NCI-H748 (cell line): Measurements from ENCODE around the gene SERPINB8.

Experiments used
- DNase-seq: peaks from one replicate; lab custom pipeline; 2025; ENCODE audit not compliant: unreplicated experiment; lab: John Stamatoyannopoulos, UW

Gene SERPINB8

GRCh38 chr18:63963615-63964256 is 6.1 kb upstream of the SERPINB8 start:
- peak; percentile 77 for DNase-seq

GRCh38 chr18:63964908-63965307 is 5.0 kb upstream of the SERPINB8 start:
- DNase-seq, result no peak

- DNase-seq, result no peak
Observed at GRCh38 chr18:63965716-63966330, 4.1 kb upstream of the SERPINB8 start.

- peak; percentile 86 for DNase-seq
Observed at GRCh38 chr18:63970809-63971205, 926 bp downstream of the SERPINB8 start.

- DNase-seq, result peak; percentile 56
Observed at GRCh38 chr18:63971320-63972001, 1.6 kb downstream of the SERPINB8 start.

- DNase-seq, result no peak
Observed at GRCh38 chr18:63972002-63972376, 2.1 kb downstream of the SERPINB8 start.

GRCh38 chr18:63974991-63975390 is 5.1 kb downstream of the SERPINB8 start:
- peak; percentile 33 for DNase-seq

GRCh38 chr18:63975628-63976027 is 5.7 kb downstream of the SERPINB8 start:
- DNase-seq, result no peak

- no peak for DNase-seq
Observed at GRCh38 chr18:63977040-63977439, 7.2 kb downstream of the SERPINB8 start.

GRCh38 chr18:63979409-63979920 is 9.6 kb downstream of the SERPINB8 start:
- DNase-seq, result peak; percentile 70

GRCh38 chr18:63980027-63980426 is 10.1 kb downstream of the SERPINB8 start:
- no peak for DNase-seq

GRCh38 chr18:63980896-63981460 is 11.1 kb downstream of the SERPINB8 start:
- DNase-seq, result no peak

GRCh38 chr18:63981719-63982118 is 11.8 kb downstream of the SERPINB8 start:
- DNase-seq, result no peak

- no peak for DNase-seq
Observed at GRCh38 chr18:63982361-63982760, 12.5 kb downstream of the SERPINB8 start.

GRCh38 chr18:63986885-63987284 is 17.0 kb downstream of the SERPINB8 start:
- DNase-seq, result no peak

GRCh38 chr18:63987743-63988142 is 17.9 kb downstream of the SERPINB8 start:
- no peak for DNase-seq

GRCh38 chr18:63992751-63993150 is 22.9 kb downstream of the SERPINB8 start:
- DNase-seq, result no peak

GRCh38 chr18:63994783-63995399 is 25.0 kb downstream of the SERPINB8 start:
- peak; percentile 44 for DNase-seq

- no peak for DNase-seq
Observed at GRCh38 chr18:63997041-63997440, 27.2 kb downstream of the SERPINB8 start.

- DNase-seq, result no peak
Observed at GRCh38 chr18:63997606-63998005, 27.7 kb downstream of the SERPINB8 start.

- DNase-seq, result peak; percentile 56
Observed at GRCh38 chr18:63999871-64000270, 30.0 kb downstream of the SERPINB8 start.
